ENCODE data around the gene BEAN1. TPM values are rescaled to one million over a fixed set of nuclear protein-coding genes. Genes with fewer than 3 reads are reported as not detected.

Gene BEAN1
- polyA plus RNA-seq, 1 of the 3 experiments (the other 2 are of a cell fraction), result 0.07 TPM

DNA sequence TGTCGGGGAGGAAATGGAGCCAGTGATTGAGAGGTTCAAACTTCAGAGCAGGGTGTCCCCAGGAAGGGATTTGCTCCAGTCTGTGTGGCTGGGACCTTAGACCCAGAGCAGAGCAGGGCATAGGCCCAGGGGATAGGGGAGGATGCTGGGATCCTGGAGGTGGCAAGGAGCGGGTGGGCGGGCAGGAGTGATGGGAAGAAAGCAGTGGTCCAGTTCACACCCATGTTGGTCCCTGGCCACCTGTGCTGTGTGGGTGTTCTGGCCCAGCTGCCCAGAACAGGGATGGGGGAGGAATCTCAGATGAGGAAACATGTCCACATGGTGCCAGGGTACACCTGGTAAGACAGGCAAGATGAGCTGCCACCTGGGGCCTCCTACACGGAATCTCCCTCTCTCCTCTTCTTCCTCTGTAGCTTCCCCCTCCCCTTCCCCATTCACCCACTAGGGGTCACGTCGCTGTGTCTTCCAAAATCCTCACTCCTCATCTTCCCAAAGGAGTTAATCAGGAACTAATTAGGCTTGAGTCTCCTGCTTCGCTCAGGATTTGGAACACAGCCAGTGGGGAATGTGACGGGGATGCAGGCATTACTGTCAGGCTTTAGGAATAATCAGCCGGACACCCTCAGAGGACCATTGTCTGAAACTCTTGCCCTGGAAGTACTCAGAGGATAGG lies 2.3 kb downstream of the BEAN1 start:
- Histone ChIP-seq H4K20me1 (ENCODE audit: insufficient read depth) (no peaks in the 10 kb centered on the region), H3K27ac (ENCODE audit: low read depth in 2 of 2, low read length in 1 of 2) (no peak overlapping the region), H3K9me3 (no peaks in the 10 kb centered on the region), H3F3A (replicated peaks; ENCODE audit: insufficient read depth) (peaks cover 4% of the 10 kb centered on the region), H3K36me3 (replicated peaks in 1 of 2; ENCODE audit: control insufficient read depth in 1 of 2, insufficient read depth in 2 of 2, low read length in 1 of 2) (no peaks in the 10 kb centered on the region), H3K9me2 (no peaks in the 10 kb centered on the region), H3K4me2 (no peak overlapping the region), H3K27me3 (ENCODE audit: insufficient read depth) (peaks cover 54% of the 10 kb centered on the region), H2AFZ (ENCODE audit: low read depth) (no peak overlapping the region), H3K9ac (no peak overlapping the region), H3K4me3 (ENCODE audit: low read depth in 2 of 2, low read length in 1 of 2) (no peak overlapping the region), H3K79me2 (ENCODE audit: insufficient read depth) (no peaks in the 10 kb centered on the region), H3K4me1 (ENCODE audit: control insufficient read depth in 1 of 2, insufficient read depth in 2 of 2, low read depth in 1 of 2, low read length in 1 of 2) (peaks cover 0 to 11% of the 10 kb centered on the region in 2 experiments; a peak in 1 of 4 replicates)
- POLR2A ChIA-PET, result no interaction called here
- peak; percentile 43 for DNase-seq
- WGBS (ENCODE audit: low lambda C conversion rate), result 48% methylated on average over 9 of the region's 9 CpGs
- no peak for TF ChIP-seq NRF1 (IDR thresholded peaks at IDR 0.05; ENCODE audit: low read depth, low read length)
- TF ChIP-seq GABPA (IDR thresholded peaks at IDR 0.05; ENCODE audit: low read depth), result no peak
- TF ChIP-seq RCOR1 (IDR thresholded peaks at IDR 0.05; ENCODE audit: low read length), result no peak
- CTCF ChIA-PET, result interaction anchor here (6.3 kb wide), 1 partner anchor 23 kb away, joined by 28 read pairs; no protein-coding TSS in a partner anchor

DNA sequence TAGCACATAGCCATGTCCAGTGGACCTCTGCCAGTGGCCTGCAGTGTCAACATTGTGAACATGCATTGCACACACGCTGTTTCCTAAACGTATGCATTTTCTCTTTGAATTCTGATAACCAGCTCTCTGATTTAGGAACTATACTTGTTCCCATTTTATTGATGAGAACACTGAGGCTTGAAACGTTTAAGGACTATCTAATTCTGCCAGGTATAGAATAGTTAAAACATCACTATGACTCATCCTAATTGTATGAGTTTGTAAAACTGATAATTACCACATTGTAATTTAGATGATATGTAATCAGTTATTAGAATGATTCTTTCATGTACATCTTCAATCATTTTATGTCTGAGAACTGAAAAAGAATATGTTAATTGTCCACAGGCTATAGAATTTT lies 3.1 kb downstream of the BEAN1 start:
- Histone ChIP-seq H3K79me2 (ENCODE audit: insufficient read depth) (no peaks in the 10 kb centered on the region), H3K9ac (no peak overlapping the region), H3K4me3 (ENCODE audit: low read depth in 2 of 2, low read length in 1 of 2) (no peak overlapping the region), H3K4me2 (no peak overlapping the region), H2AFZ (ENCODE audit: low read depth) (no peak overlapping the region), H4K20me1 (ENCODE audit: insufficient read depth) (no peaks in the 10 kb centered on the region), H3K9me3 (no peaks in the 10 kb centered on the region), H3K36me3 (replicated peaks in 1 of 2; ENCODE audit: control insufficient read depth in 1 of 2, insufficient read depth in 2 of 2, low read length in 1 of 2) (no peaks in the 10 kb centered on the region), H3F3A (replicated peaks; ENCODE audit: insufficient read depth) (peaks cover 4% of the 10 kb centered on the region), H3K27ac (ENCODE audit: low read depth in 2 of 2, low read length in 1 of 2) (no peak overlapping the region), H3K27me3 (ENCODE audit: insufficient read depth) (peaks cover 49% of the 10 kb centered on the region), H3K4me1 (ENCODE audit: control insufficient read depth in 1 of 2, insufficient read depth in 2 of 2, low read depth in 1 of 2, low read length in 1 of 2) (peaks cover 0 to 11% of the 10 kb centered on the region in 2 experiments; a peak in 1 of 4 replicates), H3K9me2 (no peaks in the 10 kb centered on the region)
- POLR2A ChIA-PET, result no interaction called here
- 60% methylated on average over 3 of the region's 3 CpGs for WGBS (ENCODE audit: low lambda C conversion rate)
- CTCF ChIA-PET, result interaction anchor here (6.3 kb wide), 1 partner anchor 24 kb away, joined by 28 read pairs; no protein-coding TSS in a partner anchor
- DNase-seq, result no peak
- TF ChIP-seq PBX3 (IDR thresholded peaks at IDR 0.05), result no peak
- no peak for TF ChIP-seq TCF12 (IDR thresholded peaks at IDR 0.05)
- no peak for TF ChIP-seq NRF1 (IDR thresholded peaks at IDR 0.05; ENCODE audit: low read depth, low read length)
- no peak for TF ChIP-seq YY1 (IDR thresholded peaks at IDR 0.05; ENCODE audit: low read depth)
- TF ChIP-seq EZH2phosphoT487 (IDR thresholded peaks at IDR 0.05; ENCODE audit: borderline replicate concordance, low read depth), result no peak
- TF ChIP-seq RFX5 (IDR thresholded peaks at IDR 0.05; ENCODE audit: low read length), result no peak
- TF ChIP-seq, protein P1, sequence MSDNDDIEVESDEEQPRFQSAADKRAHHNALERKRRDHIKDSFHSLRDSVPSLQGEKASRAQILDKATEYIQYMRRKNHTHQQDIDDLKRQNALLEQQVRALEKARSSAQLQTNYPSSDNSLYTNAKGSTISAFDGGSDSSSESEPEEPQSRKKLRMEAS (IDR thresholded peaks at IDR 0.05; ENCODE audit: low read depth), result no peak
- TF ChIP-seq, protein P2, sequence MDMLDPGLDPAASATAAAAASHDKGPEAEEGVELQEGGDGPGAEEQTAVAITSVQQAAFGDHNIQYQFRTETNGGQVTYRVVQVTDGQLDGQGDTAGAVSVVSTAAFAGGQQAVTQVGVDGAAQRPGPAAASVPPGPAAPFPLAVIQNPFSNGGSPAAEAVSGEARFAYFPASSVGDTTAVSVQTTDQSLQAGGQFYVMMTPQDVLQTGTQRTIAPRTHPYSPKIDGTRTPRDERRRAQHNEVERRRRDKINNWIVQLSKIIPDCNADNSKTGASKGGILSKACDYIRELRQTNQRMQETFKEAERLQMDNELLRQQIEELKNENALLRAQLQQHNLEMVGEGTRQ (IDR thresholded peaks at IDR 0.05; ENCODE audit: borderline replicate concordance, low read depth, low read length), result no peak
- no peak for TF ChIP-seq MXI1 (IDR thresholded peaks at IDR 0.05; ENCODE audit: low read depth, low read length)
- TF ChIP-seq FOXM1 (IDR thresholded peaks at IDR 0.05; ENCODE audit: low read depth), result no peak
- no peak for TF ChIP-seq NFIC (IDR thresholded peaks at IDR 0.05; ENCODE audit: borderline replicate concordance)
- TF ChIP-seq FOSL2 (IDR thresholded peaks at IDR 0.05; ENCODE audit: borderline replicate concordance, low read depth), result no peak

Measured in SK-N-SH (cell line).